HepG2 (cell line): ENCODE measurements around the gene ABHD4. TPM values are rescaled to one million over a fixed set of nuclear protein-coding genes. Genes with fewer than 3 reads are reported as not detected.

Experiments
- ATAC-seq: fragments of 200-7000 bp; cut with Tn5 transposase; 3 replicates; pipeline ENCODE4 v1.9.1; 2020; ENCODE audit warnings: mild to moderate bottlenecking, moderate library complexity
- BruUV-seq: library from RNA; stranded (reverse); fragments of 400-500 nt; replicated peaks from 2 replicates; lab custom pipeline; 2021; lab: Mats Ljungman, UMichigan
- CTCF ChIA-PET: fragments of 300-600 bp; formaldehyde crosslinking; extraction: SDS; loops from one replicate; lab custom pipeline; 2021; ENCODE audit warnings: low total read pairs, inconsistent platforms, low intra/inter-chr PET ratio; lab: Yijun Ruan, JAX
- POLR2A ChIA-PET: fragments of 350-600 bp; sonication (Branson Sonifier 250); formaldehyde crosslinking; loops from one replicate; lab custom pipeline; 2020; ENCODE audit warnings: antibody characterized with exemption, inconsistent platforms; lab: Yijun Ruan, JAX
- DNase-seq: peaks from one replicate; pipeline ENCODE4 v3.0.0-alpha.2; 2015; ENCODE audit warnings: low spot score
- FAIRE-seq: peaks from 3 replicates; lab custom pipeline; 2011; peaks lifted over from hg19 to GRCh38; lab: Jason Lieb, UNC
- H2AFZ ChIP-seq: one replicate; pipeline ENCODE4 v1.6.1; 2011; ENCODE audit warnings: low read length, inconsistent platforms
- H3K27ac ChIP-seq: fragments of 300-600 bp; 3 replicates; pipeline ENCODE4 v1.8.0; 2011; ENCODE audit warnings: mixed run types, mild to moderate bottlenecking, mixed read lengths, low read length, inconsistent platforms; ENCODE audit not compliant: insufficient read depth; ENCODE audit errors: extremely low read length
- H3K27me3 ChIP-seq, 2 experiments: fragments of 200-600 bp in 1 of 2; 2 replicates in 1 of 2; 3 replicates in 1 of 2; pipeline versions ENCODE4 v1.6.0 to v1.8.0; 2011; ENCODE audit warnings: low read length in 2 of 2, mild to moderate bottlenecking in 2 of 2, moderate library complexity in 2 of 2, inconsistent platforms in 1 of 2; ENCODE audit not compliant: insufficient read depth in 2 of 2, control insufficient read depth in 1 of 2
- H3K36me3 ChIP-seq, 2 experiments: fragments of 200-600 bp in 1 of 2; replicated peaks in 1 of 2; 2 replicates in 1 of 2; 3 replicates in 1 of 2; pipeline versions ENCODE4 v1.5.1 to v1.8.0; 2011; ENCODE audit warnings: low read length in 2 of 2, inconsistent platforms in 1 of 2; ENCODE audit not compliant: insufficient read depth in 2 of 2, control insufficient read depth in 1 of 2
- H3K4me1 ChIP-seq: 2 replicates; pipeline ENCODE4 v1.5.1; 2012; ENCODE audit warnings: low read length, inconsistent platforms; ENCODE audit not compliant: insufficient read depth
- H3K4me2 ChIP-seq: 2 replicates; pipeline ENCODE4 v1.6.0; 2011; ENCODE audit warnings: low read depth, low read length, inconsistent platforms
- H3K4me3 ChIP-seq, 3 experiments: fragments of 200-600 bp in 1 of 3; sonication (generic), shearing (Covaris generic) in 1 of 3; replicated peaks in 1 of 3; 2 replicates each; pipeline ENCODE4 v1.5.1; 2011 to 2016; ENCODE audit warnings: low read length in 3 of 3, inconsistent platforms in 2 of 3, low read depth in 2 of 3, mild to moderate bottlenecking in 2 of 3, control low read depth in 1 of 3, mixed read lengths in 1 of 3; ENCODE audit not compliant: insufficient read depth in 1 of 3
- H3K79me2 ChIP-seq: one replicate; pipeline ENCODE4 v1.6.1; 2011; ENCODE audit warnings: low read length, inconsistent platforms; ENCODE audit not compliant: insufficient read depth
- H3K9ac ChIP-seq: 2 replicates; pipeline ENCODE4 v1.6.0; 2011; ENCODE audit warnings: mild to moderate bottlenecking, low read depth, low read length, inconsistent platforms; ENCODE audit not compliant: insufficient read depth
- H3K9me3 ChIP-seq: 2 replicates; pipeline ENCODE4 v1.5.1; 2012; ENCODE audit warnings: mild to moderate bottlenecking, low read length
- H4K20me1 ChIP-seq: 2 replicates; pipeline ENCODE4 v1.6.0; 2011; ENCODE audit warnings: inconsistent platforms, mild to moderate bottlenecking, low read length, moderate library complexity; ENCODE audit not compliant: insufficient read depth
- AGO1 ChIP-seq: fragments of 200-400 bp; formaldehyde crosslinking; IDR thresholded peaks from 2 replicates; pipeline ENCODE4 v1.6.1; 2017; ENCODE audit warnings: mild to moderate bottlenecking, low read depth, low read length, moderate library complexity; ENCODE audit not compliant: poor library complexity, severe bottlenecking
- HES4 ChIP-seq: sonication (generic); formaldehyde crosslinking; IDR thresholded peaks from 2 replicates; pipeline ENCODE4 v1.9.0; 2021; ENCODE audit warnings: mild to moderate bottlenecking, missing genetic modification reagents, borderline replicate concordance
- MYC ChIP-seq: sonication (generic); formaldehyde crosslinking; IDR thresholded peaks from 2 replicates; pipeline ENCODE4 v1.9.0; 2021; ENCODE audit warnings: missing genetic modification reagents, borderline replicate concordance
- ZFX ChIP-seq: sonication (generic); formaldehyde crosslinking; IDR thresholded peaks from 2 replicates; pipeline ENCODE4 v1.4.0; 2020; ENCODE audit warnings: mild to moderate bottlenecking, low read depth, missing genetic modification reagents, moderate library complexity
- ZNF543 ChIP-seq: sonication (generic); formaldehyde crosslinking; IDR thresholded peaks from 2 replicates; pipeline ENCODE4 v1.4.0; 2020; ENCODE audit warnings: mild to moderate bottlenecking, missing genetic modification reagents
- ZNF737 ChIP-seq: sonication (generic); formaldehyde crosslinking; IDR thresholded peaks from 2 replicates; pipeline ENCODE4 v1.5.0; 2020; ENCODE audit warnings: missing genetic modification reagents, mild to moderate bottlenecking, borderline replicate concordance
- ZNF782 ChIP-seq: sonication (generic); formaldehyde crosslinking; IDR thresholded peaks from 2 replicates; pipeline ENCODE4 v1.4.0; 2020; ENCODE audit warnings: missing genetic modification reagents, mild to moderate bottlenecking, borderline replicate concordance
- ZNF790 ChIP-seq: sonication (generic); formaldehyde crosslinking; IDR thresholded peaks from 2 replicates; pipeline ENCODE4 v1.8.0; 2022; ENCODE audit warnings: missing genetic modification reagents, mild to moderate bottlenecking, borderline replicate concordance
- WGBS: methylation state at CpG from one replicate; pipeline ENCODE4 v1.1.6; 2017; ENCODE audit warnings: low lambda C conversion rate; 5-methylcytosine and 5-hydroxymethylcytosine counted together
- in situ Hi-C: cut with HindIII; loops from 2 replicates; pipeline ENCODE4 v1.10.0; 2017; ENCODE audit warnings: low pct_unique_long_range_greater_than_20kb; ENCODE audit not compliant: extremely low pct_ligation_motif_present
- intact Hi-C: fragments of 100-400 bp; cut with micrococcal nuclease; formaldehyde crosslinking; loops from one replicate; pipeline ENCODE4 v1.10.0; 2022; ENCODE audit not compliant: unreplicated experiment
- polyA plus RNA-seq, 8 experiments: library from polyadenylated mRNA; depleted of rRNA in 3 of 8; stranded (reverse) in 7 of 8; unstranded in 1 of 8; fragments of >200 nt; fragmentation: Illumina TruSeq in 4 of 8; extraction: Trizol in 4 of 8; gene quantifications; 2 replicates each; pipeline versions ENCODE4 v1.2.1 to v1.2.3, GENCODE V29; 2011 to 2016; ENCODE audit warnings: low read depth in 4 of 8, missing spikeins in 1 of 8, mixed read lengths in 1 of 8; ENCODE audit not compliant: insufficient read depth in 1 of 8
- total RNA-seq, 5 experiments: library from RNA; depleted of rRNA; stranded (reverse); fragments of >200 nt; fragmentation: Illumina TruSeq; extraction: Trizol; gene quantifications; 2 replicates each; pipeline ENCODE4 v1.2.3, GENCODE V29; 2016; ENCODE audit warnings: low read depth in 1 of 5
- TF ChIP-seq, protein P1 (sequence below): sonication (generic); formaldehyde crosslinking; IDR thresholded peaks from 2 replicates; pipeline ENCODE4 v1.5.1; 2020; ENCODE audit warnings: mild to moderate bottlenecking, missing genetic modification reagents, moderate library complexity

The ABHD4 gene
- total and polyA plus RNA-seq, 2 of the 13 experiments (the other 11 are each of a cell fraction or from before 2014, with no cell fraction given): 16.1 to 47.5 TPM

DNA sequence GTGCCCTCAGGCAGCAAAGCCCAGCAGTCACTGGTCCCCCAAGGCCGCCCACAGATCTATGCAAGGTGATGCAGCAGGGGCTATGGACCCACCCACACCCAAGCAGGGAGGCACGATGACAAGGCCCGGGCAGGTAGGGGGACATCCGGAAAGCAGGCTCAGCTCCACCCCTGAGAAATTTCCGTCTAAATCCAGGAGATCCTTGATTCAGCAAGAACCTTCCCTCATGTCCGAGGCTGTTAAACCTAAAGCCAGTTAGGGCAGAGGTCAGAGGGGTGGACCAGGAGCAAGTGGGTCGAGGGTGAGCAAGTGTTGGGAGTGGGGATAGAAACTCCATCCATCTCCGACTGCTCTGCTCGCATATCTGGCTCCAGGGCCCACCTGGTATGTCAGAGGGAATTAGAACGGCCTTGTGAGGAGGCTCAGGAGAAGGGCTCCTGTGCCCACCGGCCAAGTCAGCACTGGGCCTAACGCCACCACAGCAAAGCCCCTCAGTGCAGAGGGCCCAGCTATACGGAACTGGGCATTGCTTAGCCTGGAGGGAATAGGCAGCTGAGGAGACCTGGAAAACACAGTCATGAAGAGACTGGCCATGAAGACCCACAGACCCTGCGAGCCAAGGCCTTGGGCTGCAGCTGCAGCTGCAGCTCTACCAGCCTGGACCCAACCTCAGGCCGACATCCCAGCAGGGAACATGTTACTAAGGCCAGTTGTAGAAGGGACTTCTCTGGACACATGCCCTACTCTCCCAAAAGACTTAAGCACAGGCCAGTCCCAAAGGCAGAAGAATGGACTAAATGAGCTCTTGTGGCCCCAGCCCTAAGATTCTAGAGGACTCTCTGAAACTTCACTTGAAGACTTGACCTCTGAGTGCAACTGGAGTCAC is 43.4 kb upstream of the ABHD4 start:
- Histone ChIP-seq H3K4me2 (no peak overlapping the region), H3K36me3 (no peaks in the 10 kb centered on the region), H3K9ac (no peak overlapping the region), H4K20me1 (no peaks in the 10 kb centered on the region), H3K9me3 (no peaks in the 10 kb centered on the region), H3K4me3 (no peak overlapping the region), H3K79me2 (no peaks in the 10 kb centered on the region), H3K27ac (no peak overlapping the region), H3K4me1 (peaks cover 39% of the 10 kb centered on the region), H3K27me3 (peaks cover 9 to 64% of the 10 kb centered on the region in 2 experiments; a peak in 4 of 5 replicates), H2AFZ (no peak overlapping the region)
- in situ Hi-C loops (loop anchor here (5.0 kb wide), 3 partner anchors 98 to 498 kb away; no protein-coding TSS in a partner anchor), intact Hi-C loops (loop anchor here (5.0 kb wide), 1 partner anchor 158 kb away; no protein-coding TSS in a partner anchor)
- CTCF ChIA-PET: interaction anchor here (1.5 to 7.7 kb wide), 2 partner anchors 97 to 298 kb away, joined by 5 to 175 read pairs; no protein-coding TSS in a partner anchor
- no peak for DNase-seq
- WGBS: 28% methylated on average over 14 of the region's 15 CpGs
- BruUV-seq: no TSS peak
- FAIRE-seq: no peak
- POLR2A ChIA-PET: no interaction called here
- no peak for ATAC-seq
- TF ChIP-seq AGO1 (peak; percentile 30), HES4 (CRISPR knock-in tag) (peak; percentile 37; the same call in 1 of the 2 replicates), ZNF737 (CRISPR knock-in tag) (0 out of 2 replicates have a peak, but pooled peaks have one; percentile 20), ZNF790 (no peak), MYC (CRISPR knock-in tag) (0 out of 2 replicates have a peak, but pooled peaks have one; percentile 38), ZNF543 (CRISPR knock-in tag) (no peak), ZFX (CRISPR knock-in tag) (0 out of 2 replicates have a peak, but pooled peaks have one; percentile 27), ZNF782 (CRISPR knock-in tag) (0 out of 2 replicates have a peak, but pooled peaks have one; percentile 70)
- TF ChIP-seq, protein P1, sequence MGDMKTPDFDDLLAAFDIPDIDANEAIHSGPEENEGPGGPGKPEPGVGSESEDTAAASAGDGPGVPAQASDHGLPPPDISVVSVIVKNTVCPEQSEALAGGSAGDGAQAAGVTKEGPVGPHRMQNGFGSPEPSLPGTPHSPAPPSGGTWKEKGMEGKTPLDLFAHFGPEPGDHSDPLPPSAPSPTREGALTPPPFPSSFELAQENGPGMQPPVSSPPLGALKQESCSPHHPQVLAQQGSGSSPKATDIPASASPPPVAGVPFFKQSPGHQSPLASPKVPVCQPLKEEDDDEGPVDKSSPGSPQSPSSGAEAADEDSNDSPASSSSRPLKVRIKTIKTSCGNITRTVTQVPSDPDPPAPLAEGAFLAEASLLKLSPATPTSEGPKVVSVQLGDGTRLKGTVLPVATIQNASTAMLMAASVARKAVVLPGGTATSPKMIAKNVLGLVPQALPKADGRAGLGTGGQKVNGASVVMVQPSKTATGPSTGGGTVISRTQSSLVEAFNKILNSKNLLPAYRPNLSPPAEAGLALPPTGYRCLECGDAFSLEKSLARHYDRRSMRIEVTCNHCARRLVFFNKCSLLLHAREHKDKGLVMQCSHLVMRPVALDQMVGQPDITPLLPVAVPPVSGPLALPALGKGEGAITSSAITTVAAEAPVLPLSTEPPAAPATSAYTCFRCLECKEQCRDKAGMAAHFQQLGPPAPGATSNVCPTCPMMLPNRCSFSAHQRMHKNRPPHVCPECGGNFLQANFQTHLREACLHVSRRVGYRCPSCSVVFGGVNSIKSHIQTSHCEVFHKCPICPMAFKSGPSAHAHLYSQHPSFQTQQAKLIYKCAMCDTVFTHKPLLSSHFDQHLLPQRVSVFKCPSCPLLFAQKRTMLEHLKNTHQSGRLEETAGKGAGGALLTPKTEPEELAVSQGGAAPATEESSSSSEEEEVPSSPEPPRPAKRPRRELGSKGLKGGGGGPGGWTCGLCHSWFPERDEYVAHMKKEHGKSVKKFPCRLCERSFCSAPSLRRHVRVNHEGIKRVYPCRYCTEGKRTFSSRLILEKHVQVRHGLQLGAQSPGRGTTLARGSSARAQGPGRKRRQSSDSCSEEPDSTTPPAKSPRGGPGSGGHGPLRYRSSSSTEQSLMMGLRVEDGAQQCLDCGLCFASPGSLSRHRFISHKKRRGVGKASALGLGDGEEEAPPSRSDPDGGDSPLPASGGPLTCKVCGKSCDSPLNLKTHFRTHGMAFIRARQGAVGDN (CRISPR knock-in tag): peak; percentile 12; the same call in 1 of the 2 replicates
